T-helper 2 cell treated with Interferon-gamma antibody and Interleukin-4, amounts not matched to agents 5 μg/mL and 100 μg/mL, for 36 hours (primary cell): Measurements from ENCODE around the gene BTBD17.

Source experiments
- DNase-seq: peaks from one replicate; pipeline ENCODE4 v3.0.0; 2021; ENCODE audit warnings: low spot score
- H3K27ac Mint-ChIP-seq: one replicate; pipeline ENCODE4 v1.8.0; 2021; ENCODE audit warnings: mild to moderate bottlenecking, mixed read lengths
- H3K27me3 Mint-ChIP-seq: one replicate; pipeline ENCODE4 v1.8.0; 2021; ENCODE audit warnings: low read depth, mixed read lengths
- H3K36me3 Mint-ChIP-seq: one replicate; pipeline ENCODE4 v1.8.0; 2021; ENCODE audit warnings: low read depth, mixed read lengths
- H3K4me1 Mint-ChIP-seq: one replicate; pipeline ENCODE4 v1.8.0; 2021; ENCODE audit warnings: low read depth, mixed read lengths
- H3K4me3 Mint-ChIP-seq: one replicate; pipeline ENCODE4 v1.8.0; 2022; ENCODE audit warnings: mild to moderate bottlenecking, moderate library complexity, mixed read lengths
- H3K9me3 Mint-ChIP-seq: one replicate; pipeline ENCODE4 v1.8.0; 2021; ENCODE audit warnings: mixed read lengths

Gene BTBD17

DNA sequence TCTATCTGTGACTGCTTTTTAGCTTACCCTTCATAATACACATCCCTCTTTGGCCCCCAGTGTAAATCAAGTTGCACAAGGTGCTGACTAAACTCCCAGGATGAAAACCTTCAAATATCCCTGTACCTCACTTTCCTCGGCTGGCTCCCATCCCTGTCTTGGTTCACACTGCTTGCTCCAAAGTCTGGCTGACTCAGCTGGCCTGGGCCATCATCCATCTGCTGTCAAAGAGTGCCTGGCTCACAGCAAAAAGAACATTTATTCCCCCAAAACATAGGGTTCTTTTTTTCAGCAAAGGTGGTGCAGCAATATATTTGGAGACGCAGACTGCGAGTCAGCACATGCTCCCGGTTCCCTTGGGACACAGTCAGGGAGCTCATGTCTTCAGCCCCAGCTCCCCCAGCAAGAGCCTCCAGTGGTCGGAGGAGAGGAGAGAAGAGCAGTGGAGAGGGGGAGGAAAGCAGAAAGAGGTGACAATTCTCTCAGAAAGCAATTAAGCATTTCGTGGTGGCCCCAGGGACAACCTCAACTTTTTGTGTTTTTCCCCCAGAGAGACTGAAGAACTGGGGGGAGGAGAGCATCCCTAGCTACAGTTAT is 31.8 kb upstream of the BTBD17 start:
- H3K27ac Mint-ChIP-seq: no peak overlapping the region
- H3K4me1 Mint-ChIP-seq: no peaks in the 10 kb centered on the region
- no peak for DNase-seq
- no peaks in the 10 kb centered on the region for H3K36me3 Mint-ChIP-seq
- no peak overlapping the region for H3K4me3 Mint-ChIP-seq
- H3K9me3 Mint-ChIP-seq: no peaks in the 10 kb centered on the region
- peaks cover 5% of the 10 kb centered on the region for H3K27me3 Mint-ChIP-seq

DNA sequence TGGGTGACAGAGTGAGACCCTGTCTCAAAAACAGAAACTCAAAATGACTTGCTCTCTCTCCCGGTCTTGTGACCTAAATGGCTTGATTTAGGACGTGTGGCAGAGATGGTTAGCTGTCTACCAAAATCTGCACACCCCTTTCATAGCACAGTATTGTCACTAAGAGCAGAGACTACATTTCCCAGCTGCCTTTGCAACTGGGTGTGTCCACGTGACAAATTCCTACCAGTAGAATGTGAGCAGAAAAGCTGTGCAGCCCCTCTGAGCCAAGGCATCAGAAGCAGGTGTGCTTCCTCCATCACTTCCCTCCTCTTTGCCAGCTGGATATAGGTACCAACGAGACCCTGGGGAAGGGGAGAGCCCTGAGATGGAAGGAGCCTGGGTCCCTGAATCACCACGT is 31.2 kb upstream of the BTBD17 start:
- Mint-ChIP-seq H3K27ac (no peak overlapping the region), H3K4me3 (no peak overlapping the region), H3K9me3 (no peaks in the 10 kb centered on the region), H3K27me3 (peaks cover 5% of the 10 kb centered on the region), H3K36me3 (no peaks in the 10 kb centered on the region), H3K4me1 (no peaks in the 10 kb centered on the region)
- DNase-seq: no peak

DNA sequence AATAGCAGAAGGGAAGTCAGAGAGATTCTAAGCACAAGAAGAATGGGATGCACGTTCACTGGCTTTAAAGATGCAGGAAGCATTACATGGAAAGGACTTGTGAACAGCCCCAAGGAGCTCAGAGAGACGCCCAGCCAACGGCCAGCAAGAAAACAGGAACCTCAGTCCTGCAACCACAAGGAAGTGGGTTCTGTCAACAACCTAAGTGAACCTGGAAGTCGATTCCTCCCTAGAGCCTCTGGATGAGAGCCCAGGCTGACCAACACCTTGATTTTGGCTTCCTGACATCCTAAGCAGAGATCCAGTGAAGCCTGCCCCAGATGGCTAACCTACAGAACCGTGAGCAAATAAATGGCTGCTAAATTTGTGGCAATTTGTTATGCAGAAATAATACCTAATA is 30.1 kb upstream of the BTBD17 start:
- Mint-ChIP-seq H3K36me3 (no peaks in the 10 kb centered on the region), H3K27ac (no peak overlapping the region), H3K4me1 (no peaks in the 10 kb centered on the region), H3K9me3 (no peaks in the 10 kb centered on the region), H3K27me3 (peaks cover 5% of the 10 kb centered on the region), H3K4me3 (no peak overlapping the region)
- DNase-seq: no peak

DNA sequence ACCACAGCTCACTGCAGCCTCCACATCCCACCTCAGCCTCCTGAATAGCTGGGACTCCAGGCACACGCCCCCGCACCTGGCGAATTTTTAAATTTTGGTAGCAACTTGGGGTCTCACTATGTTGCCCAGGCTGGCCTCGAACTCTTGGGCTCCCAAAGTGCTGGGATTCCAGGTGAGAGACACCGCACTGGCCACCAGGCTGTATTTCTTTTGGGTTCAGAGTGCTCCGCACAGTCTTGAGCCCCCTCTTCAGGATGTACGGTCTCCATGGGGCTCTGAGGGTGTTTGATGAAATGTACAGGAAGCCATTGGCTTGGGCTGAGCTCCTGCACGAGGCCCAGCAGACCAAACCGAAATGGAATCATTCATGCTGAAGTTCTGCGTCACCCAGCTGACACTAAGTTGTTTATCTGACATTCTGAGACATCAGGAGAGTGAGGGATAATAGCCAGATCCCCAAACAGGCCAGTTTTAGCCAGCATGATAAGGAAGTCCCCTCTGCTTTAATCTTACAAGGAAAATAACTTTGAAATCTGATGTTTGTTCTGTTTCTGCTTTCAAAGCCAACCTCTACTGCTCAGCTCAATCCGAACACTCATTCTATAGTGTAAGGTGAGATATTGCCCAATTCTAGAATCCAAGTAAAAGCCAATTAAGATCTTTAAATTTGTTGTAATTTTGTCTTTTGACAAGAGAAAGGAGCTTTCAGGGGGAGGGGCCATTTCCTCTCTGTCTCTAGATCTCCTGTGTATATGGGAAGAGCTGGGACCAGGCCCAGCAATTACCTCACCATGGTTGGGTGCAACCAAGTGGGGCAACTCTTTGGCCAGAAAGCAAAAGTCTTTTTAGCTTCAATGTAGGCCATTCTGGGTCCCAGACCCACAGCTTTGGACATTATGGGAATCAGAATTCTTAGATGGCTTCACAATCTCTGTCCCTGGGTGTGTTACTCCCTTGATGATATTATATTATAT is 29.3 kb upstream of the BTBD17 start:
- no peak overlapping the region for H3K4me3 Mint-ChIP-seq
- H3K27me3 Mint-ChIP-seq: peaks cover 5% of the 10 kb centered on the region
- H3K9me3 Mint-ChIP-seq: no peaks in the 10 kb centered on the region
- DNase-seq: no peak
- H3K27ac Mint-ChIP-seq: no peak overlapping the region
- no peaks in the 10 kb centered on the region for H3K36me3 Mint-ChIP-seq
- no peaks in the 10 kb centered on the region for H3K4me1 Mint-ChIP-seq

DNA sequence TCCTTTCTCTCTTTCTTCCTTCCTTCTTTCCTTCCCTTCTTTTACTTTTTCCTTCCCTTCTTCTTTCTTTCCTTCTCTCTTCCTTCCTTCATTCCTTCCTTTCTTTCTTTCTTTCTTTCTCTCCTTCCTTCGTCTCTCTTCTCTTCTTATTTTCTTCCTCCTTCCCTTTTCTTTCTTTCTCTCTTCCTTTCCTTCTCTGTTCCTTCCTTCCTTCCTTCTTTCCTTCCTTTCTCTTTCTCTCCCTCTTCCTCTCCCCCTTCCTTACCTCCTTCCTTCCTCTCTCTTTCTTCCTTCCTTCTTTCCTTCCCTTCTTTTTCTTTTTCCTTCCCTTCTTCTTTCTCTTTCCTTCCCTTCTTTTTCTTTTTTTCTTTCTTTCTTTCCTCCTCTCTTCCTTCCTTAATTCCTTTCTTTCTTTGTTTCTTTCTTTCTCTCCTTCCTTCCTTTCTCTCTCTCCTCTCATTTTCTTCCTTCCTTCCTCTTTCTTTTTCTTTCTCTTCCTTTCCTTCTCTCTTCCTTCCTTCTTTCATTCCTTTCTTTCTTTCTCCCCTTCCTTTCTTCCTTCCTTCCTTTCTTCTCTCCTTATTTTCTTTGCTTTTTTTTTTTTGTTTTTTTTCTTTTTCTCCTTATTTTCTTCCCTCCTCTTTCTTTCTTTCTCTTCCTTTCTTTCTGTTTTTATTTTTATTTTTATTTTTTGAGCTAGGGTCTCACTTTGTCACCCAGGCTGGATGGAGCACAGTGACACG is 28.4 kb upstream of the BTBD17 start:
- Mint-ChIP-seq H3K4me3 (no peak overlapping the region), H3K27ac (no peak overlapping the region), H3K36me3 (no peaks in the 10 kb centered on the region), H3K9me3 (no peaks in the 10 kb centered on the region), H3K27me3 (peaks cover 5% of the 10 kb centered on the region), H3K4me1 (no peaks in the 10 kb centered on the region)
- no peak for DNase-seq

DNA sequence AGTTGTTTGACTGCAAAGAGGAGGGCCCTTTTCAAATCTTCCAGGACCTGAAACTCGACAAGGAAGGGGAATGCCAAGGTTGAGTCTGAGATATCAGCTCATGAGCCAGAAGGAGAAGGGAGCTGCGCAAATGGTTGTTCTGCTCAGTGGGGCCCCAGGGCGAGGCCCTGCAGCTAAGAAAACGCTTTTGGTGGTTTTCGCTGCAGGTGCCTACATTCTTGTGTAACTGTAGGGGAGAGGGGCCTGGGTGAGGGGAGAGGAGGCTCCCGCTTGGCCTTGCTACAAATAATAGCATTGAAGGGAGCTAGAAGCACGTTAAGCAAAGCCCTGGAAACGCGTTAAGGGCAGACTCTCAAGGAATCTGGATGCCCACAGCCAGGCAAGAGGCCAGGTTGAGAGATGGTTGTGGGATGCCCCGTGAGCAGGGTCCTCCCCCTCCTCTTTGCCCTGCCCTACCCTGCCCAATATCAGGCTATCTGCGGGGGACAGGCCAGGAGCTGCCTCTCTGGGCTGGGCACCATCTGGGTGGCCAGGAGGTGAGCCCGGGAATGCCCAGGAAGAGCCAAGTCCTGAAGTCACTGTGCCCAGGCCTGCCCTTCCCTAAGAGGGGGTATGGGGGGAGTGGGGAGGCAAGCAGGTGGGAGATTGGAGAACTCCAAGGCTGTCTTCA is 27.6 kb upstream of the BTBD17 start:
- Mint-ChIP-seq H3K36me3 (no peaks in the 10 kb centered on the region), H3K27me3 (peaks cover 13% of the 10 kb centered on the region), H3K4me3 (no peak overlapping the region), H3K27ac (no peak overlapping the region), H3K9me3 (no peaks in the 10 kb centered on the region), H3K4me1 (no peaks in the 10 kb centered on the region)
- DNase-seq: no peak

DNA sequence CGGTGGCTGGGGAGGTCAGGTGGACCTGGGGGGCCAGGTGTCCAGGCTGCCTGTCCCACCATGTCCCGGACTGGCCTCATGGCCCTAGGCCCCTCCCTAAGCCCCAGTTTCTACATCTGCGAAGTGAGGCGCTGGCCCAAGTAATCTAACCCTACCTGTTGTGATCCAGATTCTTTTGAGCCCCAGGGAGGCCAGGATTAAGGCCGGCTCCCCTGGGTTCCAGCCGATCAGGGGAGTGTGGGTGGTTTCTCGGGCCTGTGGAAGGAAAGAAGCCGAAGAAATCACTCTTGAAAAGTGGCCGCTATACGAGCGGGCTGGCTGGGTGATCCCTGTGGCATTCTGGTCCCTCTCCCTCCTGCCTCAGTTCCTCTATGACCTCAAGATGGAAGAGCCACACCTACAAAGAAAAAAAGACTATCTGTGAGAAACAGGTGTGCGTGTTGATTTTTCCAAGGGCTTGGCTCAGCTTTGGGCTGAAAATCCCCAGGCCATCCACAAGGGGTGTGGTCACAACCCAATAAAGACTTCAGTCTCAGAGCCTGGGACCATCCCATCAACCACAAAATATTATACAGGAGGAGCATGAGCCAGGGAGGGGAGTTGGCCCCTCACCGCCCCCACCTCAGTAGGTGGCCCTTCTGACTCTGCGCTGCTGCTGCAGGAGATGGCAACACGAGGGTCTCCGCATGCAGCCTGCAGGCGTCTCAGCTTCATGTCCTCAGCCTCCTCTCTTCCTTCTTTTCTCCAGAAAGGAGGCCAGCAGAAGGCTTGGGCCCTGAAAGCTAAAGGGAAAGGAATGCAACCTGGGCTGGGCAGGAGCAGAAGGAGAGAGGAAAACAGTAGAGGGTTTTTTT is 25.9 kb upstream of the BTBD17 start:
- no peaks in the 10 kb centered on the region for H3K4me1 Mint-ChIP-seq
- peaks cover 13% of the 10 kb centered on the region for H3K27me3 Mint-ChIP-seq
- no peaks in the 10 kb centered on the region for H3K9me3 Mint-ChIP-seq
- no peak overlapping the region for H3K4me3 Mint-ChIP-seq
- H3K36me3 Mint-ChIP-seq: no peaks in the 10 kb centered on the region
- DNase-seq: no peak
- H3K27ac Mint-ChIP-seq: no peak overlapping the region

DNA sequence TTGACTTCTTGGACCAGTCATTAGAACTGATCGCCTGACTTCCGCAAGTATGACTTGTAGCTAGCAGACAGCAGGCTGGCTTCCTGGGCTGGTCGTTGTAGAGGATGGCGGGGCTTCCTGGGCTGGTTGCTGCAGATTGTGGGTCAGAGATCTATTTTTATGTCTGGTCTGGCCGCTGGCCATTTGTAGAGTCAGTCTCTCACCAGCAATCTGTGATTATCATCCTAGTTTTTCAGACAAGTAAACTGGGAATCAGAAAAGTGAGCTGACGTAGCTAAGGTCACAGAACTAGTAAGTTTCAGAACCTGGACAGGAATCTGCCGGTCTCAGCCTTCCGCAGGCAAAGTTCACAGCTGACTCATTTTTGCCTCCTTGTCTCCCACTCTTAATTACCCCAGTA is 24.7 kb upstream of the BTBD17 start:
- no peaks in the 10 kb centered on the region for H3K4me1 Mint-ChIP-seq
- no peaks in the 10 kb centered on the region for H3K9me3 Mint-ChIP-seq
- peaks cover 12% of the 10 kb centered on the region for H3K27me3 Mint-ChIP-seq
- no peaks in the 10 kb centered on the region for H3K36me3 Mint-ChIP-seq
- H3K27ac Mint-ChIP-seq: no peak overlapping the region
- H3K4me3 Mint-ChIP-seq: no peak overlapping the region
- no peak for DNase-seq

DNA sequence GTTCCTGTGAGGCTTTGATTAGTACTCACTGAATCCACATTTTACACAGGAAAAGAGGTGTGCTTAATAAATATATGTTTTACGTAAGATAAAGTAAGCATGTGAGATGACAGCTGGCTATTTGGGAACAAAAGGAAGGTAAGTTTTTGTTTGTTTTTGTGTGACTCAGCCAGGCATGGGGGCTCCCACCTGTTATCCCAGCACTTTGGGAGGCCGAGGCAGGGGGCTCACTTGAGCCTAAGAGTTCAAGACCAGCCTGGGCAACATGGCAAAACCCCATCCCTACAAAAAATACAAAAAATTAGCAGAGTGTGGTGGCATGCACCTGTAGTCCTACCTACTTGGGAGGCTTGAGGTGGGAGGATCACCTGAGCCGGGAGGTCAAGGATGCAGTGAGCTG is 23.5 kb upstream of the BTBD17 start:
- Mint-ChIP-seq H3K9me3 (no peaks in the 10 kb centered on the region), H3K4me3 (no peak overlapping the region)

DNA sequence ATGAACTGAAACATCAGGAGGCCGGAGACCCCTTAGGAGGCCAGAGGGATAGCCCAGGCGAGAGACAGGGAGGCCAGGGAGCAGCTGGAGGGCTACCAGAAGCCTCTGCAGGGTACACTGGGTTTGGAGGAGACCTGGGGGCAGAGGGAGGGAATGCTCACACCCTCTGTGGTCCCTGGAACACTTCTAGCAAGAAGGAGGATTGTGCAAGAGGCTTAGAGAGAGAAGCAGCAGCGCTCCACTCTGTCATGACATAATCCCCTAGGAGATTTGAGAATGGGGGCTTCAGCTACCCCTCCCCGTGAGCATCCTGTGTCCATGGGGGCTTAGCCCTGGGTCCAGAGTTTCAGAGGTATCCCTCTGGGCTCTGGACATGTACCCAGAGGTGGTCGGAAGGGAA is 21.5 kb upstream of the BTBD17 start:
- DNase-seq: no peak
- Mint-ChIP-seq H3K36me3 (no peaks in the 10 kb centered on the region), H3K9me3 (no peaks in the 10 kb centered on the region), H3K4me1 (no peaks in the 10 kb centered on the region), H3K4me3 (no peak overlapping the region), H3K27ac (no peak overlapping the region), H3K27me3 (peaks cover 10% of the 10 kb centered on the region)

More for the DNA sequence above, 23.5 kb upstream of the BTBD17 start:
- no peak for DNase-seq
- H3K4me1 Mint-ChIP-seq: no peaks in the 10 kb centered on the region
- H3K27ac Mint-ChIP-seq: no peak overlapping the region
- H3K27me3 Mint-ChIP-seq: peaks cover 13% of the 10 kb centered on the region
- no peaks in the 10 kb centered on the region for H3K36me3 Mint-ChIP-seq

DNA sequence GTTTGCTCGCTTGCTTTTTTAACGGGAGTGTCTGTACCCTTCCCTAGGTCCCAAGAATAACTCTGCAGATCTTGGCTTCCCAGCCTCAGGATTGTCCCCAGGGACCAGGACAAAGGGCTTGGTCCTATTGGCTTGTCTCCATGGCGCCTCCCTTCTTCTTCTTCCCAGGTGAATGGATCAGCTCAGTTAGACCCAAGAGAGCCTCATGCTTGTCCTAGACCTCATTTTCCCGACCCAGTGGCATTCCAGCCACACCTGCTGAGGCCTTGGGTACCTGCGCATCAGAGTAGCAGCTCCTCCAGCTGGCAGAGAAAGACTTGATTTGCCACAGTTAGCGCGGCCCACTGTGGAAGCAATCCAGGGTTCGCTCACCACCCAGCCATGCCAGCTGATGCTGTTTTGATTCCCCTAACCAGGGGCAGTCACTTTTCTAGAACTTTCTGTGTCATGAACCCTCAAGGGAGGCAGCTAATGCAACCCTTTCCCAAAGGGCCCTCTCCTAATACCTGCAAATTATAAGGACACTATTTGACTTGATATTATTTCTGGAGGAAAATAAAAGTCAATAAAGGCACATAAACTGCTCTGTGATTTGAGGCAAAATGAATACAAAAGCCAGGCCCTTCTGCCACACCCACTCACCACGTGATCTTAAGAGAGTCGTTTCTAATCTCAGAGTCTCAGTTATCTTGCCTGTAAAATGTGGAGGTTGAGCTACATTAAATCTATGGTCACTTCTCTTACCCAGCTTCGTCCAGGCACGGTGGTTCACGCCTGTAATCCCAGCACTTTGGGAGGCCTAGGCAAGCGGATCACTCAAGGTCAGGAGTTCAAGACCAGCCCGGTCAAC is 19.5 kb upstream of the BTBD17 start:
- Mint-ChIP-seq H3K9me3 (no peaks in the 10 kb centered on the region), H3K27ac (no peak overlapping the region)

DNA sequence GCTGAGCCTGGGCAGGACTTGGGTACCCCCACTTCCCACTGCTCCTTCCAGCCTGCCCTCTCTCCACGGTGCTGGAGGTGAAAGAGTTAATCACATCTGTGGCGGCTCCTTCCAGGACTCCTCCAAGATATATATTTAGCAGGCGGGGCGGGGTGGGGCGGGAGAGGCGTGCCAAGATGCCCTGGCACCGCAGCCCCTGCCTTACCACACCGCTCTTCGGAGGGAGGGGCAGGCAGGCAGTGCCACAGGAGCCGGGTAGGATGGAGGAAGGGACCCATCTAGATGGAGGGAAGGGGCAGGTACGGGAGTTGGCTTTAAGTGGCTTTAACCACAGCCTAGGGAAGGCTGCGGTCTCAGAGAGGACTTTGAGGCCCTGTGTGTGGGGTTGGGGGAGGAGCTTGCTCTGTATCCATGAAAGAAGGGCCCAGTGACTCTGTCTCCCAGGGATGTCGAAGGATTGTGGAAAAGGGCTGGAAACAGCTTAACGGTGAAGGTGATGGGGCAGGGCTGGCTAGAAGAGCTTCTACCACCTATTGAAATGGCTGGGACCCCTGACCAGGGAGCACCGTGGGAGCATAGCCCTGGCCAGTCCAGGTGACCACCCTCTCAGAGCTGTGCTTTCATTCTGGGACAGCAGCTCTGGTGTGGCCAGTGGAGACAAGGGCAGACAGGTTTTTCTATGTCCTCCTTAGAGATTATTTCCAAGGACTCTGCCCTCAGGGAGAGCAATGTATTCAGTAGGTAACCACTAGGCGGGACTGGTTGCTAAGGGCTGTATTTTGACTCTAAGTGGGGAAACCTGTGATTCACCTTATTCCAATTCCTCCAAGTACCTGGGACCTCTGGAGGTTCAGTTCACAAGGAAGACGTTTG is 18.7 kb upstream of the BTBD17 start:
- Mint-ChIP-seq H3K27ac (no peak overlapping the region), H3K9me3 (no peaks in the 10 kb centered on the region), H3K27me3 (peaks cover 10% of the 10 kb centered on the region), H3K4me3 (no peak overlapping the region), H3K4me1 (no peaks in the 10 kb centered on the region), H3K36me3 (no peaks in the 10 kb centered on the region)
- DNase-seq: no peak

More for the DNA sequence above, 19.5 kb upstream of the BTBD17 start:
- H3K4me1 Mint-ChIP-seq: no peaks in the 10 kb centered on the region
- H3K4me3 Mint-ChIP-seq: no peak overlapping the region
- DNase-seq: no peak
- no peaks in the 10 kb centered on the region for H3K36me3 Mint-ChIP-seq
- H3K27me3 Mint-ChIP-seq: peaks cover 10% of the 10 kb centered on the region
